ENCODE results near the gene KMT2D.

Gene KMT2D

DNA sequence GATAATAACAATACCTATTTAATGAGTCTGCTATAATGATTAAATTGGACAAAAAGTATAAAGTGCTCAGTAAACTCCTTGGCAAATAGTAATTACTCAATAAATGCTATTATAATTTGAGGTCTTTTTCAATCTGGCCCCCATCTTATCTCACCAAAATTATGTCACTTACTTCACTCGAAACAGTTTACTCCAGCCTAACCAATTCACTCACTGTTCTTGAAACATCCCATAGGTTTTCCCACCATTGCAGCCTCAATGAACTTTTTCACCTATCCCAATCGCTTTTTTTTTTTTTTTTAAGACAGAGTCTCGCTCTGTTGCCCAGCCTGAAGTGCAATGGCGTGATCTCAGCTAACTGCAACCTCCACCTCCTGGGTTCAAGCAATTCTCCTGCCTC lies 24.6 kb downstream of the KMT2D start:
- TF ChIP-seq, protein P1, sequence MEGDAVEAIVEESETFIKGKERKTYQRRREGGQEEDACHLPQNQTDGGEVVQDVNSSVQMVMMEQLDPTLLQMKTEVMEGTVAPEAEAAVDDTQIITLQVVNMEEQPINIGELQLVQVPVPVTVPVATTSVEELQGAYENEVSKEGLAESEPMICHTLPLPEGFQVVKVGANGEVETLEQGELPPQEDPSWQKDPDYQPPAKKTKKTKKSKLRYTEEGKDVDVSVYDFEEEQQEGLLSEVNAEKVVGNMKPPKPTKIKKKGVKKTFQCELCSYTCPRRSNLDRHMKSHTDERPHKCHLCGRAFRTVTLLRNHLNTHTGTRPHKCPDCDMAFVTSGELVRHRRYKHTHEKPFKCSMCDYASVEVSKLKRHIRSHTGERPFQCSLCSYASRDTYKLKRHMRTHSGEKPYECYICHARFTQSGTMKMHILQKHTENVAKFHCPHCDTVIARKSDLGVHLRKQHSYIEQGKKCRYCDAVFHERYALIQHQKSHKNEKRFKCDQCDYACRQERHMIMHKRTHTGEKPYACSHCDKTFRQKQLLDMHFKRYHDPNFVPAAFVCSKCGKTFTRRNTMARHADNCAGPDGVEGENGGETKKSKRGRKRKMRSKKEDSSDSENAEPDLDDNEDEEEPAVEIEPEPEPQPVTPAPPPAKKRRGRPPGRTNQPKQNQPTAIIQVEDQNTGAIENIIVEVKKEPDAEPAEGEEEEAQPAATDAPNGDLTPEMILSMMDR (IDR thresholded peaks at IDR 0.05; ENCODE audit: borderline replicate concordance, extremely low read depth, low read length, poor library complexity, severe bottlenecking), result no peak
- no peak for TF ChIP-seq EZH2 (IDR thresholded peaks at IDR 0.05; ENCODE audit: borderline replicate concordance, low read depth, low read length, severe bottlenecking)
- ATAC-seq (ENCODE audit: insufficient read depth, low read depth) (no peak), DNase-seq (no peak)
- no peak overlapping the region for H3K9ac ChIP-seq (ENCODE audit: low read depth, low read length)
- H3K4me1 ChIP-seq (ENCODE audit: insufficient read depth, low read length), result no peaks in the 10 kb centered on the region
- H3K36me3 ChIP-seq (ENCODE audit: insufficient read depth, low read length), result peaks cover 96% of the 10 kb centered on the region
- H3K27me3 ChIP-seq (ENCODE audit: insufficient read depth, low read length, poor library complexity), result no peaks in the 10 kb centered on the region
- no peak overlapping the region for H3K4me3 ChIP-seq (ENCODE audit: low read depth in 1 of 2, low read length in 2 of 2)
- H3K27ac ChIP-seq (ENCODE audit: low read length), result no peak overlapping the region
- no peak overlapping the region for H3K4me2 ChIP-seq (ENCODE audit: insufficient read depth, low read length)
- H2AFZ ChIP-seq (ENCODE audit: low read depth, low read length), result no peak overlapping the region
- no peaks in the 10 kb centered on the region for H3K9me3 ChIP-seq (ENCODE audit: insufficient read depth, low read length, severe bottlenecking)
- H4K20me1 ChIP-seq (ENCODE audit: insufficient read depth, low read length), result peaks cover 60% of the 10 kb centered on the region
- H3K79me2 ChIP-seq (ENCODE audit: insufficient read depth, low read length), result peaks cover 19% of the 10 kb centered on the region

DNA sequence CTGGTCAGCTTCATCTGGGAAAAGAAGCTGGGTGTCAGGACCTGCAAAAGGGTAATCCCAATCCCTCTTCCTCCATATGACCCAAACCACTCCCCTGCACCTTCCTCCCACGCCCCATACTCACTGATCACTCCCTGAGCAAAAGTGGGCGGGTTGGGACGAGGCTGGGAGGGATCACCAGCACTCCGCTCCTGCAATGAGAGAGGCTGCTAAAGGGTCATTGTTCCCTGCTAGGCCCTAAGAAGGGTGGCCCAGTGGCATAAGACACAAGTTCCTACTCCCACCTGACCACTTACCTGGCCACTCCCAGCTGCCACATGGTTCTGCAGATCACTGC lies 26.3 kb downstream of the KMT2D start:
- Histone ChIP-seq H3K4me3 (ENCODE audit: low read depth in 1 of 2, low read length in 2 of 2) (no peak overlapping the region), H2AFZ (ENCODE audit: low read depth, low read length) (no peak overlapping the region), H3K79me2 (ENCODE audit: insufficient read depth, low read length) (peaks cover 15% of the 10 kb centered on the region), H3K27ac (ENCODE audit: low read length) (no peak overlapping the region), H3K36me3 (ENCODE audit: insufficient read depth, low read length) (peaks cover 96% of the 10 kb centered on the region), H3K9ac (ENCODE audit: low read depth, low read length) (no peak overlapping the region), H3K27me3 (ENCODE audit: insufficient read depth, low read length, poor library complexity) (no peaks in the 10 kb centered on the region), H3K9me3 (ENCODE audit: insufficient read depth, low read length, severe bottlenecking) (no peaks in the 10 kb centered on the region), H3K4me1 (ENCODE audit: insufficient read depth, low read length) (no peaks in the 10 kb centered on the region), H3K4me2 (ENCODE audit: insufficient read depth, low read length) (no peak overlapping the region), H4K20me1 (ENCODE audit: insufficient read depth, low read length) (peaks cover 65% of the 10 kb centered on the region)
- DNase-seq, result no peak
- ATAC-seq (ENCODE audit: insufficient read depth, low read depth), result no peak
- TF ChIP-seq EZH2 (IDR thresholded peaks at IDR 0.05; ENCODE audit: borderline replicate concordance, low read depth, low read length, severe bottlenecking), result no peak
- TF ChIP-seq, protein P1 (IDR thresholded peaks at IDR 0.05; ENCODE audit: borderline replicate concordance, extremely low read depth, low read length, poor library complexity, severe bottlenecking), result no peak

DNA sequence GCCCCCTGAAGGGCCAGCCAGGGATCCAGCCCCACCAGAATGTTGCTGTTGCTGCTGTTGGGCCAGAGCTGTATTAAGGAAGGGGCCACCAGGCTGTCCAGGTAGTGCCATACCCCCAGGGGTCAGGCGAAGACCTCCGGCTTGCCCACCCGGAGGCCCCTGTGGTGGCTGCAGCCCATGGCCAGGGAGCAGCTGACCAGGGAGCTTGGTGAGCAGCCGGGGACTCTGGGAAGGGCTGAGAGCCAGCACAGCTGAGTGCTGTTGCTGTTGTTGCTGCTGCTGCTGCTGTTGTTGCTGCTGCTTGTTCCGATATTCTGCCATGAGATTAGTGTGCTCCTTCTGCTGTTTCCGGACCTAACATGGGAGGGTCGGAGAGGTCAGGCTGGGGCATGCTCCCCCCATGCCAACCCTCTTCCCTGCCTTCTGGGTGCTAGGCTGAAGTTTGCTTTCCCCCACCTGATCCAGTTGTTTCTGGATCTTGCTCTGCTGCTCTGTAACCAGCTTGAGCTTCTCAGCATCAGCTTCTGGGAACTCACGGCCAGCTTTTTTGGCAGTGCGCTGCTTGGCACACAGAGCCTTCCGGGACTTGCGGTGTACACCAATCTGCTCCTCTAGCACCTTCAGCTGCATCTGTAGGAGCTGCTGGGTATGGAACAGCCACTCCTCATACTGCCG lies 26.8 kb downstream of the KMT2D start:
- Histone ChIP-seq H4K20me1 (ENCODE audit: insufficient read depth, low read length) (peaks cover 65% of the 10 kb centered on the region), H3K27me3 (ENCODE audit: insufficient read depth, low read length, poor library complexity) (no peaks in the 10 kb centered on the region), H3K4me3 (ENCODE audit: low read depth in 1 of 2, low read length in 2 of 2) (no peak overlapping the region), H3K9me3 (ENCODE audit: insufficient read depth, low read length, severe bottlenecking) (no peaks in the 10 kb centered on the region), H3K36me3 (ENCODE audit: insufficient read depth, low read length) (peaks cover 96% of the 10 kb centered on the region), H3K9ac (ENCODE audit: low read depth, low read length) (no peak overlapping the region), H2AFZ (ENCODE audit: low read depth, low read length) (no peak overlapping the region), H3K27ac (ENCODE audit: low read length) (no peak overlapping the region), H3K79me2 (ENCODE audit: insufficient read depth, low read length) (peaks cover 13% of the 10 kb centered on the region), H3K4me2 (ENCODE audit: insufficient read depth, low read length) (no peak overlapping the region), H3K4me1 (ENCODE audit: insufficient read depth, low read length) (no peaks in the 10 kb centered on the region)
- ATAC-seq (ENCODE audit: insufficient read depth, low read depth) (no peak), DNase-seq (no peak)
- TF ChIP-seq EZH2 (IDR thresholded peaks at IDR 0.05; ENCODE audit: borderline replicate concordance, low read depth, low read length, severe bottlenecking), result no peak
- TF ChIP-seq, protein P1 (IDR thresholded peaks at IDR 0.05; ENCODE audit: borderline replicate concordance, extremely low read depth, low read length, poor library complexity, severe bottlenecking), result no peak

All from DND-41 (cell line).